ENCODE data around the gene HSPA14. TPM values are rescaled to one million over a fixed set of nuclear protein-coding genes. Genes with fewer than 3 reads are reported as not detected.
A peak's percentile ranks its signal among the peaks of the same experiment; 100 is the strongest.
"Not testable (repeated sequence)": the region's sequence is repeated elsewhere in the genome, so short reads cannot be mapped to it uniquely, and the experiment has no call there.

Gene HSPA14
- total and polyA plus RNA-seq, 5 donors from 2014 or later = 16.0 to 26.7 (median 22.6) TPM

GRCh38 chr10:14904316-14904732 lies 66.2 kb downstream of the HSPA14 start:
- Histone ChIP-seq H3K27ac (ENCODE audit: insufficient read depth, low read length, poor library complexity, severe bottlenecking) (no peak overlapping the region), H3K27me3 (ENCODE audit: control insufficient read depth, insufficient read depth, low read length) (no peaks in the 10 kb centered on the region), H3K4me1 (ENCODE audit: control insufficient read depth, insufficient read depth, low read length, poor library complexity, severe bottlenecking) (no peaks in the 10 kb centered on the region), H3K9me3 (ENCODE audit: control insufficient read depth in 2 of 2, low read length in 2 of 2) (no peaks in the 10 kb centered on the region), H3K4me3 (ENCODE audit: low read depth, low read length) (no peak overlapping the region), H3K36me3 (ENCODE audit: control insufficient read depth, insufficient read depth, low read length) (peaks cover 26% of the 10 kb centered on the region)
- H3K4me1 Mint-ChIP-seq = peaks cover 16 to 24% (median 19%) of the 10 kb centered on the region in 4 donors
- peaks cover 23% of the 10 kb centered on the region for H3K36me3 Mint-ChIP-seq
- H3K4me3 Mint-ChIP-seq = peak overlapping the region in 1 of 4 donors; percentile 61
- DNase-seq (peak in 2 of 3 donors; percentile 57 to 61), ATAC-seq (ENCODE audit: low read depth in 2 of 2) (peak; percentile 66 to 72)
- peaks cover 0 to 5% (median 0%) of the 10 kb centered on the region in 7 donors for H3K9me3 Mint-ChIP-seq
- H3K27me3 Mint-ChIP-seq = no peaks in the 10 kb centered on the region
- peak overlapping the region in 1 of 3 donors; percentile 38 for H3K27ac Mint-ChIP-seq

GRCh38 chr10:14904864-14905263 lies 66.8 kb downstream of the HSPA14 start:
- H3K27me3 ChIP-seq (ENCODE audit: control insufficient read depth, insufficient read depth, low read length) = no peaks in the 10 kb centered on the region
- no peaks in the 10 kb centered on the region for H3K4me1 ChIP-seq (ENCODE audit: control insufficient read depth, insufficient read depth, low read length, poor library complexity, severe bottlenecking)
- peaks cover 31% of the 10 kb centered on the region for H3K36me3 ChIP-seq (ENCODE audit: control insufficient read depth, insufficient read depth, low read length)
- peak overlapping the region in 2 of 3 donors; percentile 21 to 72 for H3K27ac Mint-ChIP-seq
- H3K36me3 Mint-ChIP-seq = peaks cover 24% of the 10 kb centered on the region
- no peaks in the 10 kb centered on the region for H3K27me3 Mint-ChIP-seq
- ATAC-seq (ENCODE audit: low read depth in 2 of 2) (no peak), DNase-seq (no peak)
- no peak overlapping the region for H3K4me3 ChIP-seq (ENCODE audit: low read depth, low read length)
- peaks cover 16 to 24% (median 20%) of the 10 kb centered on the region in 4 donors for H3K4me1 Mint-ChIP-seq
- no peak overlapping the region for H3K4me3 Mint-ChIP-seq
- no peaks in the 10 kb centered on the region for H3K9me3 ChIP-seq (ENCODE audit: control insufficient read depth in 2 of 2, low read length in 2 of 2)
- peaks cover 0 to 5% (median 0%) of the 10 kb centered on the region in 7 donors for H3K9me3 Mint-ChIP-seq
- H3K27ac ChIP-seq (ENCODE audit: insufficient read depth, low read length, poor library complexity, severe bottlenecking) = no peak overlapping the region

- no peaks in the 10 kb centered on the region for H3K9me3 ChIP-seq (ENCODE audit: control insufficient read depth in 2 of 2, low read length in 2 of 2)
- ATAC-seq (ENCODE audit: low read depth in 2 of 2) (peak; percentile 31 to 59), DNase-seq (peak in 2 of 3 donors; percentile 16 to 44)
- Mint-ChIP-seq H3K27me3 (no peaks in the 10 kb centered on the region), H3K36me3 (peaks cover 35% of the 10 kb centered on the region), H3K27ac (peak overlapping the region; percentile 68 to 84 (median 72)), H3K4me1 (peaks cover 19 to 24% (median 21%) of the 10 kb centered on the region in 4 donors), H3K9me3 (peaks cover 0 to 5% (median 0%) of the 10 kb centered on the region in 7 donors), H3K4me3 (peak overlapping the region in 2 of 4 donors; percentile 0 to 2)
- no peaks in the 10 kb centered on the region for H3K27me3 ChIP-seq (ENCODE audit: control insufficient read depth, insufficient read depth, low read length)
- H3K27ac ChIP-seq (ENCODE audit: insufficient read depth, low read length, poor library complexity, severe bottlenecking) = no peak overlapping the region
- H3K4me3 ChIP-seq (ENCODE audit: low read depth, low read length) = no peak overlapping the region
- peaks cover 41% of the 10 kb centered on the region for H3K36me3 ChIP-seq (ENCODE audit: control insufficient read depth, insufficient read depth, low read length)
- no peaks in the 10 kb centered on the region for H3K4me1 ChIP-seq (ENCODE audit: control insufficient read depth, insufficient read depth, low read length, poor library complexity, severe bottlenecking)
Observed at GRCh38 chr10:14905890-14906289, 67.8 kb downstream of the HSPA14 start.

GRCh38 chr10:14906765-14907164 lies 68.7 kb downstream of the HSPA14 start:
- no peaks in the 10 kb centered on the region for H3K27me3 ChIP-seq (ENCODE audit: control insufficient read depth, insufficient read depth, low read length)
- H3K4me3 ChIP-seq (ENCODE audit: low read depth, low read length) = no peak overlapping the region
- ATAC-seq (ENCODE audit: low read depth in 2 of 2) = no peak
- no peak for DNase-seq
- no peaks in the 10 kb centered on the region for H3K4me1 ChIP-seq (ENCODE audit: control insufficient read depth, insufficient read depth, low read length, poor library complexity, severe bottlenecking)
- Mint-ChIP-seq H3K4me3 (no peak overlapping the region), H3K4me1 (peaks cover 21 to 24% (median 22%) of the 10 kb centered on the region in 4 donors), H3K27ac (peak overlapping the region in 1 of 3 donors; percentile 72), H3K27me3 (no peaks in the 10 kb centered on the region), H3K36me3 (peaks cover 43% of the 10 kb centered on the region), H3K9me3 (peaks cover 0 to 5% (median 0%) of the 10 kb centered on the region in 7 donors)
- no peaks in the 10 kb centered on the region for H3K9me3 ChIP-seq (ENCODE audit: control insufficient read depth in 2 of 2, low read length in 2 of 2)
- peaks cover 48% of the 10 kb centered on the region for H3K36me3 ChIP-seq (ENCODE audit: control insufficient read depth, insufficient read depth, low read length)
- H3K27ac ChIP-seq (ENCODE audit: insufficient read depth, low read length, poor library complexity, severe bottlenecking) = no peak overlapping the region

GRCh38 chr10:14907591-14907990 lies 69.5 kb downstream of the HSPA14 start:
- DNase-seq; ATAC-seq (ENCODE audit: low read depth in 2 of 2); H3K9me3 Mint-ChIP-seq; H3K9me3 ChIP-seq (ENCODE audit: control insufficient read depth in 2 of 2, low read length in 2 of 2); H3K27me3 ChIP-seq (ENCODE audit: control insufficient read depth, insufficient read depth, low read length); H3K4me3 Mint-ChIP-seq; H3K27ac ChIP-seq (ENCODE audit: insufficient read depth, low read length, poor library complexity, severe bottlenecking); H3K4me1 ChIP-seq (ENCODE audit: control insufficient read depth, insufficient read depth, low read length, poor library complexity, severe bottlenecking); H3K27me3 Mint-ChIP-seq; H3K4me3 ChIP-seq (ENCODE audit: low read depth, low read length): not testable (repeated sequence)
- Mint-ChIP-seq H3K36me3 (peaks cover 49% of the 10 kb centered on the region), H3K27ac (peak overlapping the region in 1 of 3 donors; percentile 72), H3K4me1 (peaks cover 20 to 24% (median 22%) of the 10 kb centered on the region in 4 donors)
- H3K36me3 ChIP-seq (ENCODE audit: control insufficient read depth, insufficient read depth, low read length) = peaks cover 55% of the 10 kb centered on the region

- Mint-ChIP-seq H3K9me3 (peaks cover 0 to 5% (median 1%) of the 10 kb centered on the region in 7 donors), H3K27ac (peak overlapping the region in 1 of 3 donors; percentile 54), H3K4me1 (peaks cover 24 to 34% (median 25%) of the 10 kb centered on the region in 4 donors), H3K36me3 (peaks cover 61% of the 10 kb centered on the region), H3K27me3 (no peaks in the 10 kb centered on the region), H3K4me3 (no peak overlapping the region)
- H3K27me3 ChIP-seq (ENCODE audit: control insufficient read depth, insufficient read depth, low read length) = no peaks in the 10 kb centered on the region
- H3K4me1 ChIP-seq (ENCODE audit: control insufficient read depth, insufficient read depth, low read length, poor library complexity, severe bottlenecking) = no peaks in the 10 kb centered on the region
- no peak for DNase-seq
- H3K9me3 ChIP-seq (ENCODE audit: control insufficient read depth in 2 of 2, low read length in 2 of 2) = no peaks in the 10 kb centered on the region
- no peak for ATAC-seq (ENCODE audit: low read depth in 2 of 2)
- H3K36me3 ChIP-seq (ENCODE audit: control insufficient read depth, insufficient read depth, low read length) = peaks cover 68% of the 10 kb centered on the region
- H3K27ac ChIP-seq (ENCODE audit: insufficient read depth, low read length, poor library complexity, severe bottlenecking) = no peak overlapping the region
- H3K4me3 ChIP-seq (ENCODE audit: low read depth, low read length) = no peak overlapping the region
Observed at GRCh38 chr10:14909101-14909500, 71.0 kb downstream of the HSPA14 start.

GRCh38 chr10:14910953-14911352 lies 72.8 kb downstream of the HSPA14 start:
- no peak for DNase-seq
- peaks cover 16 to 34% (median 26%) of the 10 kb centered on the region in 4 donors for H3K4me1 Mint-ChIP-seq
- H3K27ac Mint-ChIP-seq = peak overlapping the region; percentile 19 to 60 (median 41)
- Histone ChIP-seq H3K36me3 (ENCODE audit: control insufficient read depth, insufficient read depth, low read length) (peaks cover 81% of the 10 kb centered on the region), H3K27ac (ENCODE audit: insufficient read depth, low read length, poor library complexity, severe bottlenecking) (no peak overlapping the region), H3K4me3 (ENCODE audit: low read depth, low read length) (no peak overlapping the region), H3K4me1 (ENCODE audit: control insufficient read depth, insufficient read depth, low read length, poor library complexity, severe bottlenecking) (no peaks in the 10 kb centered on the region), H3K27me3 (ENCODE audit: control insufficient read depth, insufficient read depth, low read length) (no peaks in the 10 kb centered on the region), H3K9me3 (ENCODE audit: control insufficient read depth in 2 of 2, low read length in 2 of 2) (no peaks in the 10 kb centered on the region)
- H3K27me3 Mint-ChIP-seq = no peaks in the 10 kb centered on the region
- H3K9me3 Mint-ChIP-seq = peaks cover 0 to 7% (median 2%) of the 10 kb centered on the region in 7 donors
- no peak for ATAC-seq (ENCODE audit: low read depth in 2 of 2)
- H3K36me3 Mint-ChIP-seq = peaks cover 76% of the 10 kb centered on the region
- H3K4me3 Mint-ChIP-seq = no peak overlapping the region

GRCh38 chr10:14911801-14912200 lies 73.7 kb downstream of the HSPA14 start:
- H3K4me3 Mint-ChIP-seq = no peak overlapping the region
- H3K4me3 ChIP-seq (ENCODE audit: low read depth, low read length) = no peak overlapping the region
- H3K27me3 ChIP-seq (ENCODE audit: control insufficient read depth, insufficient read depth, low read length) = no peaks in the 10 kb centered on the region
- H3K27me3 Mint-ChIP-seq = no peaks in the 10 kb centered on the region
- ATAC-seq (ENCODE audit: low read depth in 2 of 2) = no peak
- DNase-seq = no peak
- peaks cover 3 to 5% of the 10 kb centered on the region in 2 experiments for H3K9me3 ChIP-seq (ENCODE audit: control insufficient read depth in 2 of 2, low read length in 2 of 2)
- H3K4me1 Mint-ChIP-seq = peaks cover 17 to 37% (median 25%) of the 10 kb centered on the region in 4 donors
- no peak overlapping the region for H3K27ac ChIP-seq (ENCODE audit: insufficient read depth, low read length, poor library complexity, severe bottlenecking)
- H3K27ac Mint-ChIP-seq = peak overlapping the region in 2 of 3 donors; percentile 19 to 22
- H3K36me3 Mint-ChIP-seq = peaks cover 80% of the 10 kb centered on the region
- peaks cover 0 to 9% (median 4%) of the 10 kb centered on the region in 7 donors for H3K9me3 Mint-ChIP-seq
- peaks cover 89% of the 10 kb centered on the region for H3K36me3 ChIP-seq (ENCODE audit: control insufficient read depth, insufficient read depth, low read length)
- no peaks in the 10 kb centered on the region for H3K4me1 ChIP-seq (ENCODE audit: control insufficient read depth, insufficient read depth, low read length, poor library complexity, severe bottlenecking)

Measured in CD4-positive, CD25-positive, alpha-beta regulatory T cell (primary cell).